SK-N-MC (cell line): ENCODE data around the gene CAMK4.

Source experiments
- EZH2 ChIP-seq: fragments of 200-600 bp; sonication (generic); IDR thresholded peaks from one replicate; pipeline ENCODE4 v1.6.1; 2017; ENCODE audit warnings: antibody characterized with exemption
- POLR2AphosphoS5 ChIP-seq: IDR thresholded peaks from 2 replicates; pipeline ENCODE4 v1.6.1; 2012; ENCODE audit warnings: mild to moderate bottlenecking, low read depth, low read length, borderline replicate concordance

DNA sequence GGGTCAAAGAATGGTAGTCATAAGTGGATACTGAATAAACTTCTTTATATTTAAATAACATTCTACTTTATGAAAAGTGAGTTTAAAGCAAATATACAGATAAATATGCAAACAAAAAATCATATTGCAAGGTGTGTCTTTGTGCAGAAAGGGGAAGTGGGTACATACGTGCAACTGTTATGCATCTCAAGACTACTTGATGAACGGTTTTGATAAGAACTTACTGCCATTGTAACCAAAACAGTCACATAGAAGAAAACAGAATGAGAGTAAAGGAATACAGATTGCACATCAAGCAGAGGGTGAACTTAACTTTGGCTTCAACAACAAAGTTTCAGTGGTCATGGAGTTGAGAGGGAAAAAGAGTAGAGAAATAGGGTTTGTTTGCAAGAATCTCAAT, 9.9 kb downstream of the CAMK4 start:
- TF ChIP-seq POLR2AphosphoS5 (no peak), EZH2 (no peak)
